Measurements from ENCODE around the gene MSRB1. TPM values are rescaled to one million over a fixed set of nuclear protein-coding genes. Genes with fewer than 3 reads are reported as not detected.
"Not testable (repeated sequence)": the region's sequence is repeated elsewhere in the genome, so short reads cannot be mapped to it uniquely, and the experiment has no call there.

The MSRB1 gene
- total RNA-seq, 2 experiments from 2014 or later: 8.5 to 11.0 TPM

- no peak for DNase-seq
- H3K4me3 Mint-ChIP-seq: no peak overlapping the region
- H3K9me3 Mint-ChIP-seq: no peaks in the 10 kb centered on the region
- CTCF ChIA-PET: interaction anchor here (0.6 to 1.2 kb wide), 5 partner anchors 10 to 168 kb away, joined by 3 to 5 read pairs (median 4); partner anchors contain the start of genes EME2 and MRPS34
- H3K36me3 Mint-ChIP-seq (ENCODE audit: low read depth): peaks cover 4% of the 10 kb centered on the region
- H3K27me3 Mint-ChIP-seq (ENCODE audit: low read depth): no peaks in the 10 kb centered on the region
- no peak overlapping the region for H3K27ac Mint-ChIP-seq
- H3K4me1 Mint-ChIP-seq (ENCODE audit: low read depth): peaks cover 25% of the 10 kb centered on the region
- intact Hi-C loops (cut with micrococcal nuclease): loop anchor here (5.0 kb wide), 3 partner anchors 83 to 328 kb away; partner anchors contain the start of genes CRAMP1, EME2, IFT140 and MRPS34
These were observed 2.5 kb downstream of the MSRB1 start for GRCh38 chr16:1940273-1941161.

DNA sequence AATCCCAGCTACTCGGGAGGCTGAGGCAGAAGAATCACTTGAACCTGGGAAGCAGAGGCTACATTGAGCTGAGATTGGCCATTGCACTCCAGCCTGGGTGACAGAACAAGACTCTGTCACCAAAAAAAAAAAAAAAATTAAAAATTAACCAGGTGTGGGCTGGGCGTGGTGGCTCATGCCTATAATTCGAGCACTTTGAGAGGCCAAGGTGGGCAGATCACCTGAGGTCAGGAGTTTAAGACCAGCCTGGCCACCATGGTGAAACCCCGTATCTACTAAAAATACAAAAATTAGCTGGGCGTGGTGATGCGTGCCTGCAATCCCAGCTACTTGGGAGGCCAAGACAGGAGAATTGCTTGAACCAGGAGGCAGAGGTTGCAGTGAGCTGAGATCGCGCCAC lies 3.2 kb downstream of the MSRB1 start:
- intact Hi-C loops (cut with micrococcal nuclease): loop anchor here (5.0 kb wide), 3 partner anchors 83 to 328 kb away; partner anchors contain the start of genes CRAMP1, EME2, IFT140 and MRPS34
- H3K27ac Mint-ChIP-seq; H3K27me3 Mint-ChIP-seq (ENCODE audit: low read depth); H3K9me3 Mint-ChIP-seq; H3K36me3 Mint-ChIP-seq (ENCODE audit: low read depth); DNase-seq; H3K4me3 Mint-ChIP-seq: not testable (repeated sequence)
- peaks cover 25% of the 10 kb centered on the region for H3K4me1 Mint-ChIP-seq (ENCODE audit: low read depth)
- CTCF ChIA-PET: interaction anchor here (0.6 to 1.0 kb wide), 2 partner anchors 77 to 83 kb away, joined by 3 to 5 read pairs; no protein-coding TSS in a partner anchor

GRCh38 chr16:1938910-1939309 lies 4.1 kb downstream of the MSRB1 start:
- Mint-ChIP-seq H3K9me3 (no peaks in the 10 kb centered on the region), H3K27me3 (ENCODE audit: low read depth) (no peaks in the 10 kb centered on the region), H3K36me3 (ENCODE audit: low read depth) (peaks cover 4% of the 10 kb centered on the region), H3K4me1 (ENCODE audit: low read depth) (peaks cover 17% of the 10 kb centered on the region), H3K4me3 (no peak overlapping the region), H3K27ac (no peak overlapping the region)
- no peak for DNase-seq
- intact Hi-C loops (cut with micrococcal nuclease): no loop called here
- CTCF ChIA-PET: no interaction called here

DNA sequence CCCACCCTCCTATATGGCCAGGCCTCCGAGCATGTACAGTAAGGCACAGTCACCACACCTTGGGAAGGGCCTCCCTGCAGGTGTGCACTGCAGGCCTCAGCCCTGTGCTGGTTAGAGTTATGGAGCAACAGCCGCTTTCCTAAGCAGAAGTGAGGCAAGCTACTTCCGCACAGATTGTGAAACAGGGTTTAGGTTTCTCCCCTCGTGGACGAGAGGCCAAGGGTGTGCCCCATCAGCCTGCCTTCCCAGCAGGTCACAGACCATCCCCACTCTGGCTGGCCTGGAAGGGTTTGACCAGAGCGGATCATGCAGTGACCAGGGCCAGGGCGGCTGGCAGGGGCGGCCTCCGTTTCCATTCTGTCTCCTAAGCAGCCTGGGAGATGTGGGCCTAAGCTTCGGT lies 4.7 kb downstream of the MSRB1 start:
- CTCF ChIA-PET: no interaction called here
- intact Hi-C loops (cut with micrococcal nuclease): no loop called here
- Mint-ChIP-seq H3K27ac (no peak overlapping the region), H3K9me3 (no peaks in the 10 kb centered on the region), H3K27me3 (ENCODE audit: low read depth) (no peaks in the 10 kb centered on the region), H3K4me3 (no peak overlapping the region), H3K36me3 (ENCODE audit: low read depth) (peaks cover 4% of the 10 kb centered on the region), H3K4me1 (ENCODE audit: low read depth) (peaks cover 13% of the 10 kb centered on the region)
- no peak for DNase-seq

DNA sequence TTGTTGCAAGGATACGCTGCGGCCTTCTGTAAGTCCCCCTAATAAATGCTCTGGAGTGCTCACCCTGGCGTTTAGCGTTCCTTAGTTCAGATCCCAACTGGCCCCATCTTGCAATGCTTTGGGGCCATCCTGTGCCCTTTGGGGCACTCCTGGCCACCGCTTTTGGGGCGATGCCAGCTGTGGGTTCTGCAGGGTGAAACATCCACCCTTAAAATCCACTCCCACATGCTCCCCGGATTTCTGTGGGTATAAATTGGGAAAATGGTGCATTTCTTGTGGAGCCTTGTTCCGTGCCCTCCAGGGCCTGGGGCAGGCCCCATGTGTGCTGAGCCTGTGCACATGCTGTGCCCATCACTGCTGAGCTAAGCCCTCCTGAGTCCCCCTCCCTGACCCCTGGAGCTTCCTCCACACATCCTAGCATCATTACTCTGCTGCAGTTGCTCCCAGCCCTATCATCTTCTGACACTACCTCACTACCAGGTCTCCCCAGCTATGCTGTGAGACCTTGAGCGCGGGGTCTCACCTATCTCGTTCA lies 6.0 kb downstream of the MSRB1 start:
- CTCF ChIA-PET: interaction anchor here (1.1 kb wide), 1 partner anchor 9 kb away, joined by 6 read pairs; no protein-coding TSS in a partner anchor
- Mint-ChIP-seq H3K27ac (no peak overlapping the region), H3K4me1 (ENCODE audit: low read depth) (peaks cover 8% of the 10 kb centered on the region), H3K27me3 (ENCODE audit: low read depth) (no peaks in the 10 kb centered on the region), H3K9me3 (no peaks in the 10 kb centered on the region), H3K4me3 (no peak overlapping the region), H3K36me3 (ENCODE audit: low read depth) (peaks cover 4% of the 10 kb centered on the region)
- intact Hi-C loops (cut with micrococcal nuclease): no loop called here
- no peak for DNase-seq

DNA sequence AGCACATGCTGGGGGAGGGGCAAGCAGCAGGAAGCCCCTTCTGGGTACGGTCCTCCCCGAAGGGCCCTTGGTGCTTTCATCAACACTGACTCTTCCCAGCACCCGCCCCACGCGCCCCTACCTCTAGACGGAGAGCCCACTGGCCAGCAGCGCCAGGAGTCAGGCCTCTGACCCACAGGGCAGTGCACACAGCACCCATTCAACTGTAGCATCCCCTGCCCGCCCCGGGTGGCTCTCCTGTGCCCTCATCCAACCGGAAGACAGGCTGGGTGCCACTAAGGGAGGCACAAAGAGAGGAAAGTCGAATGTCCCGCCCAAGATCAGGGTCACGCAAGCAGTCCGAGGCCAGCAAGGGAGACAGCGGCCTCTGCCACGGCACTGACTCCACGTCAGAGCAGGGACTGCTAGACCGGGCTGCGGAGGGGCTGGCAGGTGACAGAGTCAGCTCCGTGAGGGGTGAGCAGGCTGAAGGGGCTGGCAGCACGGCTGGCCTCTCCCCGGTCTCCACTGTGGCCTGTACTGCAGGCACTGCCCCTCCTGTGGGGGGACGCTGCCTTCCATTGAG lies 9.8 kb downstream of the MSRB1 start:
- intact Hi-C loops (cut with micrococcal nuclease): no loop called here
- Mint-ChIP-seq H3K9me3 (no peaks in the 10 kb centered on the region), H3K36me3 (ENCODE audit: low read depth) (no peaks in the 10 kb centered on the region), H3K4me3 (no peak overlapping the region), H3K27me3 (ENCODE audit: low read depth) (no peaks in the 10 kb centered on the region), H3K27ac (no peak overlapping the region), H3K4me1 (ENCODE audit: low read depth) (no peaks in the 10 kb centered on the region)
- no peak for DNase-seq
- CTCF ChIA-PET: no interaction called here

- CTCF ChIA-PET: no interaction called here
- DNase-seq: no peak
- Mint-ChIP-seq H3K4me3 (no peak overlapping the region), H3K9me3 (no peaks in the 10 kb centered on the region), H3K27me3 (ENCODE audit: low read depth) (no peaks in the 10 kb centered on the region), H3K36me3 (ENCODE audit: low read depth) (no peaks in the 10 kb centered on the region), H3K4me1 (ENCODE audit: low read depth) (no peaks in the 10 kb centered on the region), H3K27ac (no peak overlapping the region)
- intact Hi-C loops (cut with micrococcal nuclease): no loop called here
These were observed 10.7 kb downstream of the MSRB1 start for GRCh38 chr16:1932050-1933028.

DNA sequence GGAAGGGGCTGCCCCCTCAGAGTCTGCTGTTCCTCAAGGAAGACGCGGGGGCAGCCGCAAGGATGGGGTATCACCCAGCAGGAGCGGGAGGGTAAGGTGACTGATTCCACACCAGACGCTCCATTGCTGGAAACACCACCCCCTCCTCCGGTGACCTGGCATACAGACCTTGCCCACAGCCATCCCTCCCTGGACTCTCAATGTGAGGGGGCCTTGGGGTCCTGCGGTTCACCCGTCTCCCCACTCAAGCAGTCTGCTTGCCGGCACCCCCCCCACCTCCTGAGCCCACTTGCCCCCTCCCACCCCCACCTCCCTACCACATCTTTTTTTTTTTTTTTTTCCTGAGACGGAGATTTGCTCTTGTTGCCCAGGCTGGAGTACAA lies 12.7 kb downstream of the MSRB1 start:
- Mint-ChIP-seq H3K36me3 (ENCODE audit: low read depth) (no peaks in the 10 kb centered on the region), H3K4me1 (ENCODE audit: low read depth) (no peaks in the 10 kb centered on the region), H3K4me3 (no peak overlapping the region), H3K27ac (no peak overlapping the region), H3K27me3 (ENCODE audit: low read depth) (no peaks in the 10 kb centered on the region), H3K9me3 (no peaks in the 10 kb centered on the region)
- CTCF ChIA-PET: interaction anchor here (0.6 to 2.3 kb wide), 6 partner anchors 11 to 119 kb away, joined by 3 to 14 read pairs (median 6); no protein-coding TSS in a partner anchor
- no peak for DNase-seq
- intact Hi-C loops (cut with micrococcal nuclease): no loop called here

- peak; percentile 91 for DNase-seq
- intact Hi-C loops (cut with micrococcal nuclease): loop anchor here (1.0 kb wide), 3 partner anchors 66 to 156 kb away; partner anchors contain the start of gene MRPS34
- H3K36me3 Mint-ChIP-seq (ENCODE audit: low read depth): no peaks in the 10 kb centered on the region
- no peaks in the 10 kb centered on the region for H3K4me1 Mint-ChIP-seq (ENCODE audit: low read depth)
- no peak overlapping the region for H3K27ac Mint-ChIP-seq
- peak overlapping the region; percentile 61 for H3K4me3 Mint-ChIP-seq
- H3K27me3 Mint-ChIP-seq (ENCODE audit: low read depth): no peaks in the 10 kb centered on the region
- no peaks in the 10 kb centered on the region for H3K9me3 Mint-ChIP-seq
- CTCF ChIA-PET: interaction anchor here (0.6 to 2.3 kb wide), 13 partner anchors 12 to 147 kb away, joined by 3 to 14 read pairs (median 5); partner anchors contain the start of genes NUBP2 and SPSB3
These were observed 13.2 kb downstream of the MSRB1 start for GRCh38 chr16:1929578-1930337.

- peak; percentile 24 for DNase-seq
- no peaks in the 10 kb centered on the region for H3K4me1 Mint-ChIP-seq (ENCODE audit: low read depth)
- H3K4me3 Mint-ChIP-seq: peak overlapping the region; percentile 61
- H3K36me3 Mint-ChIP-seq (ENCODE audit: low read depth): no peaks in the 10 kb centered on the region
- intact Hi-C loops (cut with micrococcal nuclease): loop anchor here (1.0 kb wide), 3 partner anchors 66 to 156 kb away; partner anchors contain the start of gene MRPS34
- no peaks in the 10 kb centered on the region for H3K9me3 Mint-ChIP-seq
- CTCF ChIA-PET: interaction anchor here (0.7 to 2.3 kb wide), 17 partner anchors 12 to 224 kb away, joined by 3 to 14 read pairs (median 5); partner anchors contain the start of genes NUBP2 and SPSB3
- peaks cover 4% of the 10 kb centered on the region for H3K27me3 Mint-ChIP-seq (ENCODE audit: low read depth)
- H3K27ac Mint-ChIP-seq: no peak overlapping the region
These were observed 13.9 kb downstream of the MSRB1 start for GRCh38 chr16:1929105-1929504.

DNA sequence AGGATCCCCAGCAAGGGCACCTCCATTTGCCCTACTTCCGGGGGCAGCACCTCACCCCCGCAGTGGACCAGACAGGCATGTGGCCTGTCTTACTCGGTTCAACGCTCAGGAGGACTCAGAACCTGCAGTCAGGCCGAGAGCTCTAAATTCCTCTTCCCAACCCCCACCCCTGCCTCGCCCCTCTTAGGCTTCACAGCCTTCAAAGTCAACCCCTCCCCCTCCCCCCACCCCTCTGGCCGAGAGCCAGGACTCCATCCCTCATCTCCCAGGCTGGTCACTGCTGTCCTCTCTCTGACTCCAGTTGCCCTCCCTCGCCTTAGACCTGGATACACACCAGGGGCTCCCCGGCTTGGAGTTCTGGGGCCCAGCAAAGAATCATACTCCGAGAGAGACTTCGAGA lies 16.7 kb downstream of the MSRB1 start:
- H3K27me3 Mint-ChIP-seq (ENCODE audit: low read depth): peaks cover 25% of the 10 kb centered on the region
- DNase-seq: no peak
- CTCF ChIA-PET: interaction anchor here (1.4 kb wide), 1 partner anchor 51 kb away, joined by 3 read pairs; no protein-coding TSS in a partner anchor
- no peak overlapping the region for H3K4me3 Mint-ChIP-seq
- peaks cover 2% of the 10 kb centered on the region for H3K4me1 Mint-ChIP-seq (ENCODE audit: low read depth)
- H3K27ac Mint-ChIP-seq: no peak overlapping the region
- intact Hi-C loops (cut with micrococcal nuclease): no loop called here
- H3K36me3 Mint-ChIP-seq (ENCODE audit: low read depth): no peaks in the 10 kb centered on the region
- H3K9me3 Mint-ChIP-seq: no peaks in the 10 kb centered on the region
